Measurements from ENCODE around the gene CFAP210.

DNA sequence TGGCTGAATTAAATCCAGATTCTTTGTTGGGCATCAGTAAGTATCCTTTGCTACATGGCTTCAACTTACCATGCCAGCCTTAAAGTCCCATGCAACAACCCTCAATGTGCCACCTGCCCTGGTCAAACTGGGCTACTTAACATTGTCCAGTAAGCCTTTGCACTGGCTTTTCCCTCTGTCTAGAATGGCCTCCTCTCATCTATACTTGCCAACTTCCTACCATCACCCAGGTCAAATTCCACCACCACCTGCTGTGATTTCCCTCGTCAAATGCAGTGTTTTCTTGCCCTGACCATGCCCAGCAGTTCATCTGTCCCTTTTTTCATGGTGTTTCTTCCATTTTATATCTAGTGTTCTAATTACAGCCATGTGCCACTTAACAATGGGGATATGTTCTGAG lies 45.1 kb upstream of the CFAP210 start:
- TF ChIP-seq, protein P1, sequence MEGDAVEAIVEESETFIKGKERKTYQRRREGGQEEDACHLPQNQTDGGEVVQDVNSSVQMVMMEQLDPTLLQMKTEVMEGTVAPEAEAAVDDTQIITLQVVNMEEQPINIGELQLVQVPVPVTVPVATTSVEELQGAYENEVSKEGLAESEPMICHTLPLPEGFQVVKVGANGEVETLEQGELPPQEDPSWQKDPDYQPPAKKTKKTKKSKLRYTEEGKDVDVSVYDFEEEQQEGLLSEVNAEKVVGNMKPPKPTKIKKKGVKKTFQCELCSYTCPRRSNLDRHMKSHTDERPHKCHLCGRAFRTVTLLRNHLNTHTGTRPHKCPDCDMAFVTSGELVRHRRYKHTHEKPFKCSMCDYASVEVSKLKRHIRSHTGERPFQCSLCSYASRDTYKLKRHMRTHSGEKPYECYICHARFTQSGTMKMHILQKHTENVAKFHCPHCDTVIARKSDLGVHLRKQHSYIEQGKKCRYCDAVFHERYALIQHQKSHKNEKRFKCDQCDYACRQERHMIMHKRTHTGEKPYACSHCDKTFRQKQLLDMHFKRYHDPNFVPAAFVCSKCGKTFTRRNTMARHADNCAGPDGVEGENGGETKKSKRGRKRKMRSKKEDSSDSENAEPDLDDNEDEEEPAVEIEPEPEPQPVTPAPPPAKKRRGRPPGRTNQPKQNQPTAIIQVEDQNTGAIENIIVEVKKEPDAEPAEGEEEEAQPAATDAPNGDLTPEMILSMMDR (IDR thresholded peaks at IDR 0.05) = no peak
- no peak for TF ChIP-seq POLR2A (IDR thresholded peaks at IDR 0.05)

All from suprapubic skin (tissue), 3 donors.